Ovary (tissue), 3 donors: ENCODE data around the gene ZFPM1.

ENCODE experiments used
- EP300 ChIP-seq: sonication (generic); formaldehyde crosslinking; IDR thresholded peaks from one replicate; pipeline ENCODE4 v1.6.1; 2017; ENCODE audit warnings: antibody characterized with exemption
- POLR2A ChIP-seq: fragments of 450-650 bp; IDR thresholded peaks from one replicate; pipeline ENCODE4 v1.6.1; 2017; ENCODE audit warnings: antibody characterized with exemption, mild to moderate bottlenecking, moderate library complexity
- TF ChIP-seq, protein P1 (sequence below), 3 donors: fragments of 450-650 bp in 2 of 3; fragments of 200-600 bp in 1 of 3; IDR thresholded peaks; one replicate each; pipeline versions ENCODE4 v1.5.1 to v1.8.0; 2016 to 2022; ENCODE audit warnings: antibody characterized with exemption in 3 of 3, mild to moderate bottlenecking in 1 of 3
- donor health status: DM: no; HTN: no; CAD: no.

DNA sequence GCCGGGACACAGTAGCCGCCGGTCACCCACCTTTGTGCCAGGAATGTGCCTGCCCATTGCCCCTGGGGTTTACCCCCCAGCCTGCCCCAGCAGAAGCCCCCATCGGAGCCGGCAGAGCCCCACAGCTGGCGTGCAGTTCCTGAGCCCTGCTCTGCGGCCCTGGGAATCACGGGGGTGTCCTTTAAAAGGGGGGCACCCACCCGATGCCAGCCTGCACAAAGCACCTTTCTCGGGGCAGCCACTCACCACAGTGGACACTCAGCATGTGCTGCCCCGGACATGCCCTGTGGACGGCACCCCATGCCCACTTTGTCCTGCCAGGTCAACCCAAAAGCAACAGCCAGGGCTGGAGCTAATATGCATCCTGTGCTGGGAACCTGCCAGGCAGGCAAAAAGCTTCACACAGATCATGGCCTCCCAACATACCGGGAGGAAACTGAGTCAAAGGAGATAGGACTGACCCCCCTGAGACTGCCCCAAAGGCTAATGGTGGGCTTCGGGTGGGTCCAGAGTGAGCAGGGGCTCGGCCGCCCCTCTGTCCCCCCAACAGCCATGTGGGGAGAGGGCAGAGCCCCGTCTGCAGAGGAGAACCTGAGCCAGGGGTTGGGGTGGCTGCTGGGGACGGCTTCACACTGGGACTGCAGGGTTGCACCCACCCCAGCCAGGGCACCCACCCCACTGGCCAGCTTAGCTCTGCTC, 71.3 kb downstream of the ZFPM1 start:
- TF ChIP-seq, protein P1, sequence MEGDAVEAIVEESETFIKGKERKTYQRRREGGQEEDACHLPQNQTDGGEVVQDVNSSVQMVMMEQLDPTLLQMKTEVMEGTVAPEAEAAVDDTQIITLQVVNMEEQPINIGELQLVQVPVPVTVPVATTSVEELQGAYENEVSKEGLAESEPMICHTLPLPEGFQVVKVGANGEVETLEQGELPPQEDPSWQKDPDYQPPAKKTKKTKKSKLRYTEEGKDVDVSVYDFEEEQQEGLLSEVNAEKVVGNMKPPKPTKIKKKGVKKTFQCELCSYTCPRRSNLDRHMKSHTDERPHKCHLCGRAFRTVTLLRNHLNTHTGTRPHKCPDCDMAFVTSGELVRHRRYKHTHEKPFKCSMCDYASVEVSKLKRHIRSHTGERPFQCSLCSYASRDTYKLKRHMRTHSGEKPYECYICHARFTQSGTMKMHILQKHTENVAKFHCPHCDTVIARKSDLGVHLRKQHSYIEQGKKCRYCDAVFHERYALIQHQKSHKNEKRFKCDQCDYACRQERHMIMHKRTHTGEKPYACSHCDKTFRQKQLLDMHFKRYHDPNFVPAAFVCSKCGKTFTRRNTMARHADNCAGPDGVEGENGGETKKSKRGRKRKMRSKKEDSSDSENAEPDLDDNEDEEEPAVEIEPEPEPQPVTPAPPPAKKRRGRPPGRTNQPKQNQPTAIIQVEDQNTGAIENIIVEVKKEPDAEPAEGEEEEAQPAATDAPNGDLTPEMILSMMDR (IDR thresholded peaks at IDR 0.05), result no peak
- TF ChIP-seq POLR2A (no peak), EP300 (no peak)
